HG02973 (cell line): ENCODE results near the gene TPPP3.

Experiments
- ATAC-seq: cut with Tn5 transposase; IDR thresholded peaks from one replicate; pipeline ENCODE4 v1.9.1; 2021; ENCODE audit warnings: moderate library complexity; ENCODE audit not compliant: unreplicated experiment

Gene TPPP3

DNA sequence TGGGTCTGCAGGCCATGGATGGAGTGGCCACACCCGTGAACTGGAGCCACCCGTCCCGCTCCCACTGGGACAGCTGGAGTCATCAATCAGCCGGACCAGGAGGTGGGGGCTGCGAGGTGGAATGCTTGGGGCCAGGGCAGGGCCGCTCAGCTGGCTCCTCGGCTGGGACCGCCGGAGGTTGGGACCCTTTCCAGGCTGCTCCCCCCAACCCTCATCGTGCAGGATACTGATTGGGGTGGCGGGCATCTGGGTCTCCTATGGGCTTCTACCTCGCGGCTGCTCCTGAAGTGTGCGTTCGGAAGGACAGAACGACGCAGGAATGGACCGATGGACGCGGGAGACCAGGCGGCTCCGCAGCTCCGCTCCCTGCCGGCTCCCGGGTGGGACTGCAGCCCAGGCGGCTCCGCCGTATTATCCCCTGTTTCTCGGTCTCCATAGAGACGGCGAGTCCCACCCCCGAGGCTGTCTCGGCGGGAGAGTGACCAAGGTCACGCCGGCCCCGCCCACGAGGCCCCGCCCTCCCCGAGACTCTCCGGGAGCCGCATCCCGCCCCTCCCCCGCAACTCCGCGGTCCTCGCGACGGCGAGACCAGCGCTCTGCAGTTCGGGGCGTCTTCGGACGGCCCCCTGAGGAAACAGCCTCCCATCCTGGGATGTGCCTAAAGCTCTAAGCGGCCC is at the start of gene TPPP3:
Gene TPPP3 (minus strand): TSS at position 388 of the 677 bp plus-strand sequence. CDS start 2,387 bp downstream, outside the sequence.
- no peak for ATAC-seq

- no peak for ATAC-seq
These were observed 49.4 kb upstream of the TPPP3 start for GRCh38 chr16:67442581-67443255.

DNA sequence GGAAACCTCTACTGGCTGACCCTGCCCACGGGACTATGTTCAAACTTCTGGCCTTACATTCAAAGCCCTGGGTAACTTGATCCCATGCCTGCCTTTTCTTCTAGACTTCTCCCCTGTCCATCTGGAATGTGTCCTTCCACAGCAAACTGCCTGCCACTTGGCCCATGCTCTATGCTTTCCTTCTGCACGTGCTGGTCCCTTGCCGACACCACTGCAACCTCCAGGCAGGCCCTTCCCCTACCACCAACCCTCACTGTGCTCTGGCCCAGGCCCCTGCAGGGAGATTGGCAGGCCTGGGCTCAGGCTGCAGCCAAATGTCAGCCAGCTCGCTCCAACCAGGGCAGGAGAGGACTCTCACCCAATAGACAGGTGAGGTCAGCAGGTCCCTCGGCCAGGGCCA is 48.6 kb upstream of the TPPP3 start:
- ATAC-seq, result no peak

- no peak for ATAC-seq
These were observed 48.0 kb upstream of the TPPP3 start for GRCh38 chr16:67441271-67441753.

- ATAC-seq, result no peak
These were observed 45.6 kb upstream of the TPPP3 start for GRCh38 chr16:67438824-67439393.

DNA sequence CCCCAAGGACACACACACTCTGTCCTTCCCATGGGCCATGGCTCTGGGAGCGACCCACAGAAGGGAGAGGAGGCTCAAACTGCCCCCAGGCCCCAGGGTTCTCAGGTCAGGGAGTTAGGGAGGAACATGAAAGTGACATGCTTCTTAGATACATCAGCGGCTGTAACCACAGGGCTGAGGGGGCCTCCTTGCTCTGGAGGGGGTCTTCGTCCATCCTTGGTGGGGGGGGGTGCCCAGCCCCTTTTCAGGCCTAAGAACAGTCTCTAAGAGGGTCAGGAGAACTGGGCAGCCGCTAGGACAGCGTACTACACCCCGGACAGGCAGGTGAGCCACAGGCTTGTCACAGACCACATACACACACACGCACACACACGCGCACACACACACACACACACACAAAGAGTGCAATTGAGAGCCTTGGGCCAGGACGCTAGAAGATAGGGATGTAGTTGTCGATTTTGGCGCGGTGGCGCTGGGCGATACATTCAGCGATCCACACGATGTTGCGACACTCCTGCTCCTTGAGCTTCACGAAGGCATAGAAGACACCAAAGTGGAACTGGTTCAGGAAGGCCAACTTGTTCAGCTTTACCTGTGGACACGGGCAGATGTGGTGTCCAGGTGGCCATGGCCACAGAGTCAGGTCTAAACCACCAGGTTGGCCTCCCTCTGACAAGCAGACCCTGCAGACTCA is 44.9 kb upstream of the TPPP3 start:
- ATAC-seq, result no peak

GRCh38 chr16:67437513-67437912 is 44.2 kb upstream of the TPPP3 start:
- no peak for ATAC-seq

DNA sequence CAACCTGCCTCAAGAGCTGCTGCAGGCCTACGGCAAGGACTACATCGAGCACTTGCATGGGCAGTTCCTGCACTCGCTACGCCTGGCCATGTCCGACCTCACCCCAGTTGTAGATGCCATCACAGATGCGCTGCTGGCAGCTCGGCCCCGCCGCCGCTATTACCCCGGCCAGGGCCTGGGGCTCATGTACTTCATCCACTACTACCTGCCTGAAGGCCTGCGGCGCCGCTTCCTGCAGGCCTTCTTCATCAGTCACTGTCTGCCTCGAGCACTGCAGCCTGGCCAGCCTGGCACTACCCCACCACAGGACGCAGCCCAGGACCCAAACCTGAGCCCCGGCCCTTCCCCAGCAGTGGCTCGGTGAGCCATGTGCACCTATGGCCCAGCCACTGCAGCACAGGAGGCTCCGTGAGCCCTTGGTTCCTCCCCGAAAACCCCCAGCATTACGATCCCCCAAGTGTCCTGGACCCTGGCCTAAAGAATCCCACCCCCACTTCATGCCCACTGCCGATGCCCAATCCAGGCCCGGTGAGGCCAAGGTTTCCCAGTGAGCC is 43.4 kb upstream of the TPPP3 start:
- no peak for ATAC-seq

DNA sequence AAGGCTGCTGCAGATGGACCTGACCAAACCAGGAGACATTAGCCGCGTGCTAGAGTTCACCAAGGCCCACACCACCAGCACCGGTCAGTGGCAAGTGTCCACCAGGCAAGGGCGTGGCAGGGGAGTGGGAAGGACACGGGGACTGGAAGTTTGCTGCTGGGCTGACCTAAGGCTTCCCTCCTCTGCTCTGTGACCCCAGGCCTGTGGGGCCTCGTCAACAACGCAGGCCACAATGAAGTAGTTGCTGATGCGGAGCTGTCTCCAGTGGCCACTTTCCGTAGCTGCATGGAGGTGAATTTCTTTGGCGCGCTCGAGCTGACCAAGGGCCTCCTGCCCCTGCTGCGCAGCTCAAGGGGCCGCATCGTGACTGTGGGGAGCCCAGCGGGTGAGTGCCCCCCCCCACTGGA is 42.5 kb upstream of the TPPP3 start:
- ATAC-seq, result no peak

DNA sequence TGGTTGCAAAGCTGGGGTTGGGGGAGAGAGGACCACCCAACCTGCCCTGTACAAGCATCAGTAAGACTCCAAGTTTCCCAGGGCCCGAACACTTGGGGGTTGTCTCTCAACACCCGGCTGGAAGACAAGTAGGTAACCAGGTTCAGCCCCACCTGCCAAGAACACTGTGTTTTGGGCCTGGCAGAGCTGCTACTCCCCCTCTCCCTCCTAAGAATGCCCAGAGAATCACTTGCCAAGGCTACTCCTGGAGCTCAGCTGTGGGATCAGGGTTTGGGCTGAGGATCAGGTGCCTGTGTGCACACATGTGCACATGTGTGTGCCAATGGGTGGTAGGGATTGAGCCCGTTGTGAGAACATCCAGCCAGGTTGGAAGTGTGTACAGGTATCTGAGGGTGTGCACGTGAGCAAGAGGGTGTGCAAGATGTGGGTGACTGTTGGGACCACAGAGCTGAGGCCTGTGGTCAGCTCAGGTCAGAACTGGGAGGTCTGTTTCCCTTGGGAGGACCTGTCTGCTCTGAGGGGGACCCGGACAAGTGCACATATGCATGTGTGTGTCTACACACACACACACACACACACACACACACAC is 39.9 kb upstream of the TPPP3 start:
- ATAC-seq, result no peak

DNA sequence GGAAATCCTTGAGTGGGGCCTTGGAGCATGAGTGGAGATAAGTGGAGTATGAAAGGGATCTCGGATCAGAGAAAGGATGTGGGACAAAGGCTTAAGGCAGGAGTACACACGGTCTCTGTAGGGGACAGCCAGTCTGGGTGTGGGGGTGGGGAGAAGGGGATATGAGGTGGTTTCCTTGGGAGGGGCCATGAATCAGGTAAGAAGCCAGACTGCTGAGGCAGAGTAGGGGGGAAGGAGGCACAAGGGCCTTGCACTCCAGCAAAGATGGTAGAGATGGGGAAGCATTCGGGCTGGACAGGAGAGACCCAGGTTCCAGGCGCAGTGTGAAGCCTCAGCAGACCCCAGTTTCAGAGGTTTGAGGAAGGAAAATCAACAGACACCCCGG is 39.2 kb upstream of the TPPP3 start:
- no peak for ATAC-seq

GRCh38 chr16:67431775-67432505 is 38.6 kb upstream of the TPPP3 start:
- no peak for ATAC-seq

- ATAC-seq, result no peak
These were observed 37.9 kb upstream of the TPPP3 start, which contains the start of gene HSD11B2 for GRCh38 chr16:67430977-67431774. Gene HSD11B2, plus strand, starts transcription at chr16:67431121. Its CDS starts 128 bp downstream, at chr16:67431249.

DNA sequence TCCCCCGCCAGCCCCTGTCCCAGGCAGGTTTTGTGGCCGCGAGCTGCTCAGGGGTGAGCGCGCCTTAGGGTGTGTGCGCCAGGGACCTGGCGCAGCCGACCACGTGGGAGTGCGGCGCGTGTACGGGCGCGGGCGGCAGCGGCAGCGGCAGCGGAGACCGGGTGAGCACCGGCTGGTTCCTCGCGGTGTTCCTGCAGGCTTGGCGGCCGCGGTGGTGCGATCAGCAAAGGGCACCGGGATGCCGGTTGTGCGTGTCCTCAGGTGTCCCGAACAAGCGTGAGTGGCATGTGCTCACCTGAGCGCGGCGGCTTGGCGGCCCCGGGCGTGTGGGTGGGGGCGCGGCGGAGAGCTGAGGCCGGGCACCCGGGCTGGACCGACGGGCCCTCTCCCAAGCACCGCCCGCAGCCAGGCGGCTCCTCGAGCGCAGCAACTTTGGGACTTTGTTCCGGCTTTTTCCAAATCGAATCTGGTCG is 37.2 kb upstream of the TPPP3 start:
- ATAC-seq, result no peak

DNA sequence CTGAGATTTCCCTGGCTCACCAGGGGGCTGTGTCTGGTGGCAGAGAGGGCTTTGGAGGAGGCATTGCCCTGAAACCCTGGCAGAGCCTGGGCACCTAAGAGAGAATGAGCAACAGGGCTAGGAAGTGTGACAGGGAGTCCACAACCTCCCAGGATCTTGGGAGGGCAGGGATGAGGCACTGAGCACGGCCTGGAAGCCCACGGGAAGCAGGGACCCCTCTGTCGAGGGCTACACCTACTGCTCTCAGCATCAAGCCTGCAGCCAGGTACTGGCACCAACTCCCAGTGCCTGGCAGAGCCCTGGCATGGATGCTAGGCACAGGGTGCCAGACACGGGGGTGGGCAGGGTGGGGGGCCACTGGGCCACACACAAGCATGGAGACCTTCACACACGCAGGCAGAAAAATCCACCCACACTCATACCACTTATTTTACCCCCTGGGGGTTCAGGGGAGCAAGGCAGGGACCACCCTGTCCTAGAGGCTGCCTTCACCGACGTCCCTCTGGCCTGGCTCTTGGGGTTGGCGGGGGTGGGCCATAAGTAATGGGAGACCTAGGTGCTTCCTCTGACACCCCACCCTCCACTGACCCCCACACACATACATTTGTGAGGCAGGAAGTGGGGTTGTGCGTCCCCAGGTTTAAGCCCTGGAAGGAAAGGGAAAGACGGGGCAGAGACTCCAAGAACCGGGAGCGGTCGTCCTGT is 36.7 kb upstream of the TPPP3 start:
- ATAC-seq, result no peak

GRCh38 chr16:67429053-67429798 is 35.9 kb upstream of the TPPP3 start:
- ATAC-seq, result no peak

DNA sequence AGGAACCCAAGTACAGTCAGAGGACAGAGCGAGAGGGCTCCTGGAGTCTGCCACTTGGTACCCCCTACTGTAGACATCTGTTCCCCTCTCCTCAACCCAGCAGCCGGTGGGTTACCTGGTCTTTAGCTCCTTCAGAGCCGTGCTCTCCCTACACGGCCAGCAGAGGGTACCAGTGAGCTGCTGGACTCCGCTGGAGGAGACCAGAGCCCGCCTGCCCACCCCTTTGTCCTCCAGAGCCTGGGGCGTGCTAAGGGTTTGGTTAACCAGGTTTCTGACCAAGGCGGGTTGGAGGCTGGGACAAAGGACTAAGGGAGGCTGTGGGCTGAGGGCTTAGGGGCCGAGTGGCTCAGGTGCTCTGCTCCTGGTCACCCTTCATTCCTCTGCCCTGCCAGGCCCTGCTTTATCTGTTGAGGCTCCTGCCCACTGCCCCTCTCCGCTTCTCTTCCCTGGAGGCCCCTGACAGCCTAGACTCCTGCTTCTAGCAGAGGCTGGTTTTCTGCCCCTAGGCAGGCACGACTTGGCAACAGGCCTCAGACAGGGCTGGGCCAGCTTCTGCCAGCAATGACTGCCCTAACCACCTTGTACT is 34.9 kb upstream of the TPPP3 start:
- no peak for ATAC-seq
